CD4-positive, alpha-beta T cell treated with Interferon alpha-2 for 1 hour (primary cell): ENCODE data around the gene PP2D1.
"Not testable (repeated sequence)": the region's sequence is repeated elsewhere in the genome, so short reads cannot be mapped to it uniquely, and the experiment has no call there.

Experiments used
- DNase-seq, 2 donors: peaks; one replicate each; pipeline ENCODE4 v3.0.0-alpha.2; 2020 to 2022

The PP2D1 gene

DNA sequence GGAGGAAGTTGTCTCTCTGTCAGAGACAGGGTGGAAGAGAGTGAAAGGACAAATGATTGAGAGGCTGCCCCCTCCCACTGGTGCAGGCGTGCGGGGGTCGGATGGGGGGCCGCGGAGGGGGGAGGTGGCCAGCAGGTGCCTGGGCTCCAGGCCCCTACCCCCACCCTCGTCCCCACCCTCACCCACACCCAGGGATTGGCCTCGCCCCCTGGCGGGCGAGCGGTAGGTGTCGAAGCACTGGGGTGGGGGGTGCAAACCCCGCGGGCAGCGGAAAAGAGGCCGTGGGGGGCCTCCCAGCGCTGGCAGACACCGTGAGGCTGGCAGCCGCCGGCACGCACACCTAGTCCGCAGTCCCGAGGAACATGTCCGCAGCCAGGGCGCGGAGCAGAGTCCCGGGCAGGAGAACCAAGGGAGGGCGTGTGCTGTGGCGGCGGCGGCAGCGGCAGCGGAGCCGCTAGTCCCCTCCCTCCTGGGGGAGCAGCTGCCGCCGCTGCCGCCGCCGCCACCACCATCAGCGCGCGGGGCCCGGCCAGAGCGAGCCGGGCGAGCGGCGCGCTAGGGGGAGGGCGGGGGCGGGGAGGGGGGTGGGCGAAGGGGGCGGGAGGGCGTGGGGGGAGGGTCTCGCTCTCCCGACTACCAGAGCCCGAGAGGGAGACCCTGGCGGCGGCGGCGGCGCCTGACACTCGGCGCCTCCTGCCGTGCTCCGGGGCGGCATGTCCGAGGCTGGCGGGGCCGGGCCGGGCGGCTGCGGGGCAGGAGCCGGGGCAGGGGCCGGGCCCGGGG lies 27.9 kb upstream of the PP2D1 start, which contains the start of gene KAT2B:
KAT2B (plus strand) TSS at position 682 of the 783 bp plus-strand sequence; CDS start at position 714, 32 bp downstream.
- peak; percentile 84 to 87 for DNase-seq

DNA sequence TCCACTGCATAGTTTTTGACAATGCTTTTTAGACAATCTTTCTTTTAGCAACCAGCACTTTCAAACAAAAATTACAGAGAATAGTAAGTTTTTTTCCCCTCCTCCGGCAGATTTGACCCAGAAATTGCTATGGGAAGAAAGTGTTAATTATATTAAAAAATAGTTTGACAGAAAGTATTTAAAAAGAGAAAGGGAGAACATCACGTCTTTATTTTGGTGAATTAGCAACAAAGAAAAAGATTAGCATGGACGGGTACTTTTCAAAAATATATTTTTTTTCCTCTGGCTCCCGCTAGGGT lies 27.4 kb upstream of the PP2D1 start:
- no peak for DNase-seq

DNA sequence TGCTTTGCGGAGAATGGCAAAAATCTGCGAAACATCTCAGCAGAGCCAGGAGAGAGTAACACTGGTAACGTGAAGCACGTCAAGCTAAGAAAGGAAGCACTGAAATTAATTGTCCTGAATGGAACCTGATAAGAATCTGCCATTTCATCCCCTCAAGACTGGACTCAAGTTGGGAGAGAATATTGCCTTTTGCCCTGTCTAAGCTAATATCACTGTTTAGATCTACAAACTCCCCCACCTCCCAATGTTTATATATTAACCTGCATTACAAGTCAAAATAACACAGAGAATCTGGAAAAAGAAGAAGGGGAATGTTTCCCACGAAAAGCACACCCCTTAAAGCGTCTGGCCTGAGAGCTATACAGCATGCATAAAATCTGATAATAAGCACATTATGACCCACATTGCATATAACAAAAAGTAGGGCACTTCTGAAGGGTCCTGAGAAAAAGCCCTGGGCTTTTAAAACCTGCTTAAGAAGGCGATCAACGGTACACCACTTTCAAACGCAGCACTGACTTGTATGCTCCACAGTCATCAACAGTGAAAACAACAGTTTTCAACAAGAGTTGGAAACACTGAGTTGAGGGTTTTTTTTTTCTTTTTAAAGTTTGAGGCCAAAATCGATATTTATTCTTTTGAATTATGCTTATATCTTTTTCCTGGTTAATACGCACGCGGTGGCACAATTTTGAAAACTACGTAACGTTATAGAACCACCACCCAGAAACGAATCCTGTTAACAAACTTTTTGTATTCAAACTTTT lies 26.8 kb upstream of the PP2D1 start:
- no peak for DNase-seq

DNA sequence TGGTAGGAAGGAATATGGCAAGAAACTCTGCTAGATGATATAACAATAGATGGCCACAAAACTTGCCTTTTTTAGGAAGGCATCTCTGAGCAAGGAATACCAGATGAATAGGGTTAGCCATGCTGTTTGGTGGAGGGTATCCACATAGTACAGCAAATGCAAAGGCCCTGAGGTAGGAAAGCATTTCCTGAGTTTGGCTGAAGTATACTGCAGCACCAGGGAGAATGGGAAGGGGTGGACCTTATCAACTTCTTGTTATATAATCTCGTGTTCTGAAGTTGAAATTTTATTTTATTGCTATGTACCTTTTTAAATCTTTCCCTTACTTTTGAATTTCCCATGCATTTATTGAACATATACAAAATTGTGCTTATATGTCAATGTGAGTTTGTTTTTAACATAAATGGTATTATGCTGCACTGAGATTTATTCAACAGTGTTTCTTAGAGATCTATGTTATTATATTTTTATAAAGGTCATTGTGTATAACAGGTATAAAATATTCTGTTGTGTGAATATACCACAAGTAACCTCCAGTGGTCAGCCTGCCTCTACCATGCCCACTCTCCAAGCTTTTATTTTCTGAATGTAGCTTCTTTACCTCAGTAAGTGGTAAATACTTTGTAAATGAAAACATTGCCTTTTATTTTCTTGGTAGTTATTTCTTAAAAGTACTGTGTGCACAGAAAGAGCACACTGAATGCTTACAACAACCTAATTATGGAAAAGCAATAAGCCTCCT lies 25.4 kb upstream of the PP2D1 start:
- DNase-seq, result no peak

DNA sequence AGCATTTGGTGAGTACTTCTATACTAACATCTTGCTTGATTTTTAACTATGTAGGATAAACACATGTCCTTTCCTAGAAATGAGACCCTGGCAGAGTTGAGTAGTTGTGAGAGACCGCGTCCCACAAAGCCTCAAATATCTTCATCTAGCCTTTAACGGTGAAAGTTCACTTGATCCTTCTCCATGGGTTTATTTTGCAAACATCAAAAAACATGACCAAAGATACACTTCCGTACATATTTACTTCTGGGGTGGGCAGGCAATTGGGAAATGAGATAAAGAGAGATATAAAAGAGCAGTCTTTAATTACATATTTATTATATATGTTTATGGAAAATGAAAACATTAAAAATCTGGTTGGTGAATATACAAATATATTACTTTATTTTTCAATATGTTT lies 23.0 kb upstream of the PP2D1 start:
- no peak for DNase-seq

DNA sequence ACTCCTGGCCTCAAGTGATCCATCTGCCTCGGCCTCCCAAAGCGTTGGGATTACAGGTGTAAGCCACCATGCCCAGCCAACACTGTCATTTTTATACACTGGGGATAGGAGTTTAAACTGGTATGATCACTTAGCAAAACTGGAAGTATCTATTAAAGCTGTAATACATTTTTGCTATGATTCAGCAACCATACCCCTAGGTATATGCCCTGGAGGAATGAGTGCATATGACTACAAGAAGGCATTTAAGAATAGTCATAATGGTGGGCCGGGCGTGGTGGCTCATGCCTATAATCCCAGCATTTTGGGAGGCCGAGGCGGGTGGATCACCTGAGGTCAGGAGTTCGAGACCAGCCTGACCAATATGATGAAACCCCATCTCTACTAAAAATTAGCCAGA lies 19.9 kb upstream of the PP2D1 start:
- DNase-seq, result not testable (repeated sequence)

DNA sequence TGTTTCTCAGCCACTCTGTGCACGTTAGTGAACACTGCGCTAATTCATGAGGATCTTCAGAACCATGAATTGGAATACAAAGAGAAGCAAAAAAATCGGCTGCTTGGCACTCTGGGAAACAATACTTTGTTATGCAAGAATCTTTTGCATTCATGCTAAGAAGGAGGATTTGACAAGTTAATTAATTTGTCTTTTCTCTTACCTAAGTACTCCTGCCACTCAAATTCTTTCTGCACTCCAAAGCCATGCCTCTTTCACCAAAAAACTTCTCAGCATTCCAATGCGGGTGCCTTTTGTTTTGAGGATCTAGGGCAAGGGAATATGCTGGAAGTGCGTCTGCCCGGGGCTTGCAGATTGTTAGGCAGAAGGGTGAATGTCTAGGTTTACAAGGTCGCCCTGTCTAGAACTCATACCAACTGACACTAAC lies 16.9 kb upstream of the PP2D1 start:
- no peak for DNase-seq

DNA sequence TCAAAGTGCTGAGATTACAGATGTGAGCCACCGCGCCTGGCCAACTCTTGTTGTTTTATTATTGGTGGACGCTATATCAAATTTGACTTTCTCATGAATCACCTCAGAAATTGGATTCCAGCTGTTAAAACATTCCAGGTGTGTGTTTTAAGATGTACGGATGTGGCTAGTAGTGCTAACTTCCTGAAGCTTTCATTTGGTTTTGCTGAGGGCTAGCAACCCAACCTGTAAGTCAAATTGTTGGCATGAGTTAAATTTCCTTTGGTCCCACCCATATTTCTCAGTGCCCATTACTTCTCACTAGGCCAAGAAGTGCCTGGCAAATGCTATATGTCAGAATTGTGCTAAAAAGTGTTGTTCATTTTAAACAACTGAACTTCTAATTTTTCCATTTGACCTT lies 15.1 kb upstream of the PP2D1 start:
- DNase-seq, result no peak

DNA sequence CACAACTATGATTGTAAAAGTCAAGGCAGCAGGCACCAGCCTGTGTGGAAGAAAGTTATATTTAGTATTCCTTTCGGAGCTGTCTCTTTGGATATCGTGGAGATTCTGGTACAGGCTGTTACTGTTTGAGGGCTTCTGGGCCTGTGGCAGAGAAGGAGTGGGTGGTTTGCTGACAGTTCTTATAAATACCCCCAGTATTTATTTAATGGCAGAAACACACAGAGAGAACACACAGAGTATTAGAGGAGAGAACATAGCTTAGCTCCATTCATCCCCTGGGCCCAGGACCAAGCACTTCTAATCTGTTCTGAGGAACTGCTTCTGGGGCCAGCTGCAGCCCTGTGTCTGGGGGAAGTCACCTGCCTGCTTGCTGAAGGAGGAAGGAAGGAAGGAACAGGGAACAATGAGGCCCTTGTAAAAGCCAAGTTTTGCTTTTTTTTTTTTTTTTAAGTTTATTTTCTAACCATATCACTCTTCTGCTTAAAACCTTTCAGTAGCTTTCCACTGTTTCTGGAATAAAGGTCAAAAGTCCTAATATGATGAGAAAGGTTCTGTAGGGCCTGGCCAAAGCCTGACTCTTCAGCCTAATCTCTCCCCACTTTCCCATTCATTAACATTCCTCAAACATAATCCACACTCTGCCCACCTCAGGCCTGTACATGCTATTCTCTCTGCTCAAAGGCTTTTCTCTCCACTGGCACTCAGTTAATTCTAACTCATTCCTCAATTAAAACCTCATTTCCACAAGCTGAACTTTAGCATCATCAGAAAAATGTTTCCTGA lies 11.8 kb upstream of the PP2D1 start:
- no peak for DNase-seq

DNA sequence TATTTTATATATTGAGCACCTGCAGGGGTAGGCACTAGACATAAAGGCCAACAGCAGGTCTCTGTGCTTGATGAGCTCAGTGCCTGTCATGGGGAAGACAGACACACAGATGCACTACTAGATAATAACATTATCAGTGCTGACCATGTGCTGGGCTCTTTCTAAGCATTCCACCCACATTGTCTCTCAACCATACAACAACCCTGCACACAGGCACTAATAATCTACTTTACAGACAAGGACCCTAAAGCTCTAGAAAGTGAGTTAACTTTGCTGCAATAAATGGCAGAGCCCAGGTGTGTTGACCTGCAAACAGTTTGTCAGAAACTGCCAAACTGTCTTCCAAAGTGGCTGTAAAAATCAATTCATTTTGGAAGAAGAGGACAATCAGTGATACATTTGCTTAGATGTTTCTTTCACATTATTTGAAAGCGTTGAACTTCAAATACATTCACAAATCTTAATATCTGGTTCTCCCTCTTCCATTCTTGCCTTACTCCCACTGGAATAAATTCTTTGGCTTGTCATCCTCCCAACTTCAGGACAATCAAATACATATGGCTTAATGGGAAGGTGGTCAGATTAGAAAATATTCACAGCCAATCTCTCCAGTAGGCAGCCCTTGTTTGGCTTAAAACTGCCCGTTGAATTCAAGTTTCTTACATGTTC lies 11.0 kb upstream of the PP2D1 start:
- no peak for DNase-seq

DNA sequence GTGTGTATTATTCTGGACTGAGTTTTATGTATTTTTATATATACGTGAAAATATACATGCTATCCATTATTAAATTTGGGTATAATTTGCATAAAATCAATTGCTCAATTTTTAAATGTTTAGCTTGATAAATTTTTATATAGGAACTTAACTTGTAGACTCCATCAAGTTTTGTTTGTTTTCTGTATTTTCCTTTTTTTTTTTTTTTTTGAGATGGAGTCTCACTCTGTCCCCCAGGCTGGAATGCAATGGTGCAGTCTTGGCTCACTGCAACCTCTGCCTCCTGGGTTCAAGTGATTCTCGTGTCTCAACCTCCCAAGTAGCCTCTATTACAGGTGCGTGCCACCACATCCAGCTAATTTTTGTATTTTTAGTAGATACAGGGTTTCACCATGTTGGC lies 4.0 kb upstream of the PP2D1 start:
- DNase-seq, result not testable (repeated sequence)

DNA sequence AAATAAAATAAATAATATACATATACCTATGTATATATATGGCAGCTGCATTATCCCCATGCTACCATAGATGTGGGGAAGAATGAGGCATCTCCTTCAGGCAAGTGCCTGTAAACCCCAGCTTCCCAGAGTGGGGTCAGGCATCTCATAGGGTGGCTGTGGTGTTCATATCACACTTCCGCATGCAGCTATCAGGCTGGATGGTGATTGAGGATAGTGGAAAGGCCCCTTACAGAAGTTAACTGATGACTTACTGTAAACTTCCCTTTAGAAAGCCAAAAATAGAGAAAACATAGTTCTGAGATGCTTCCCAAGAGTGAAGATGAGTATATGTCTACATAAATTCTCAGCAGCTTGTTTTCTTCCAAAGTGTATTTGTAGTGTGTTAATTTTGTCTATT lies 3.5 kb upstream of the PP2D1 start:
- DNase-seq, result no peak

DNA sequence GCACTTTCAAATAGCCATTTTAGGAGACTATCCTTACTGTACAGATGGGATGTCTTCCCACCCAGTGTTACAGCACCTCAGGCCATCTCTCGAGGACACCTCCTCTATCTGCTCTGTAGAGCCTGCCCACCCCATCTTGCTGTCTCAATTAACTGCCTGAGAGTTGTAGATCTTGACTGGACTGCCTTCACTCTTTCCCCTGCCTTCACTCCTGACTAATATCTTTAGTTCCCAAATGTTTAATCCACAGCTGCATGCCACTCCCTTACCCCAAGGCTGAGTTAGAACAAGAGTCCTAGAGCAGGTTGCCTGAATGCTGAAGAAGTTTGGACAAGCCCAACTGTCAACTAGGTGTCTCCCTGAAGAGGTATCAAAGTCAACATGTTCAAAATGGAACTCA lies 1.3 kb upstream of the PP2D1 start:
- DNase-seq, result no peak

DNA sequence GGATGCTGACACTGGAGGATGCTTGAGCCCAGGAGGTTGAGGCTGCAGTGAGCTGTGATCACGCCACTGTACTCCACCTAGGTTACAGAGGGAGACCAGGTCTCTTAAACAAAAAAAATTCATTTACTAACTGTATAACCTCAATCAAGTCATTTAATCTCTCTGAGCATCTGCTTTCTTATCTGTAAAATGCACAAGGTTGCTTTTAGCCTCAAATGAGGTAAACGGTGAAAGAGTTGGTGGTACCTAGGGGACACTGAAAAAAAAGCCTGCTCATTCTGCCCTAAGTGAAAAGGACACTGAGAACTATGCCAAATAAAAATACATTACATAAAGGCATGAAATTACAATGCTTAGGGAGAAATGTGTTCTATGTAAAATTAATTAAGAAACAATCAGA lies 3.4 kb downstream of the PP2D1 start:
- DNase-seq, result no peak

DNA sequence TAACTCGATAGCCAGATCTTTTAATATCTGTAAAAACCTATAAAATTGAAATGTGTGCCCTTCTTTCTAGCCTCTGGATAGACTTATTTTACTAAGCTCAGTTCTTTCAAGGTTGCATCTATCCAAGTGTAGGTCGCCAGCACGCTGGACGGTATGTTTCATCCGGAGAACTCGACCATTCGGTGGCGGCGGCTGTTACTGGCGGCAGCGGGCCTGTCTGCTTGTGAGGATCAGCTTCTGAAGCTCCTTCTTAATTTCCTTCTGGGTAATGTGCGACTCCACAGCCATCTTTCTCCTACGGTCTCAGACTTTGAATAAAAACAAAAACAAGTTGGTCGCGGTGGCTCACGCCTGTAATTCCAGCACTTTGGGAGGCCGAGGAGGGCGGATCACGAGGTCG lies 4.1 kb downstream of the PP2D1 start:
- no peak for DNase-seq

DNA sequence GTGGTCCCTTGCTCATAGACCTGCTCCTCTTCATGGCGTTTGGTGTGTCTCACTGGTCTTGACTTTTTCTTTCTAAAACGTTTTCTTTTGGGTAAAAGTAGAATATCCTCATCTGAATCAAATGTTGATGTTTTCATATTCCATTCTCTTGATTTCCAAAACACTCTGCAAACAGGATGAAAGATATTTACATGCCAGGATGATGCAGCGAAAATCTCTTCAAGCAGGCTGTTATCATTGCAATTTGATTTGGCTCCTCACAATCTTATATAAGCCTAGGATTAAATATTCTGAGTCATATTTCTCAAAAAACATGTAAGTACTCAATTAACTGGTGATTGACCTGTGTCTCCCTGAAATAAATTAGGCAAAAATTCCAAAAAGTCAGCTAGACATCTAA lies 10.1 kb downstream of the PP2D1 start:
- DNase-seq, result no peak

DNA sequence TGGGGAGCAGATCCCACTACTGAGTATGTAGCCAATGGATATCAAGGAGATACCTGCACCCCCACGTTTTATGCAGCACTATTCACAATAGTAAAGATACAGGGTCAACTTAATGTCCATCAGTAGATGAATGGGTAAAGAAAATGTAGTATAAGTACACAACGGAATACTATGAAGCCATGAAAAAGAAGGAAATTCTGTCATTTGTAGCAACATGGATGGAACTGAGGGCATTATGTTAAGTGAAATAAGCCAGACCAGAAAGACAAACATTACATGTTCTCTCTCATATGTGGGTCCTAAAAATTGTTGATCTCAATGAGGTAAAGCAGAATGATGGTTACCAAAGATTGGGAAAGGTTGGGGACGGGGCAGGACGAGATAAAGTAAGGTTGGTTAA lies 14.6 kb downstream of the PP2D1 start:
- DNase-seq, result no peak

DNA sequence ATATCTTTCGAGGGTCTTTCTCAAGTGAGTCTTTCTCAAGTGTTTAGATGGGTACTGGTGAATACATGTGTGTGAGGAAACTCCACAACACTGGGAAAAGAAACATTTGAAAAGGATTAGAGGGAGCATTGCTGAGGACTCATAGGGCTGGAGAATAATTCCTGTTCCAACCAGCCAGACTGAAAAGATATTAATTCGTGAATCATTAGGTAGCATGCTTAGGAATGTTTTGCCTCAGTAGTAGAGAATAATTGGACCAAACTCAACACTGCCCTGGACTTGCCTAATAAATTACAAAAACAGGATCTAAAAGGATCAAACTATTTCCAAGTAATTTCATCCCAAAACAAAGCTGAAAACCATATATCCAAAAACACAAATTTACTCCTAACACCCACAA lies 17.3 kb downstream of the PP2D1 start:
- no peak for DNase-seq

DNA sequence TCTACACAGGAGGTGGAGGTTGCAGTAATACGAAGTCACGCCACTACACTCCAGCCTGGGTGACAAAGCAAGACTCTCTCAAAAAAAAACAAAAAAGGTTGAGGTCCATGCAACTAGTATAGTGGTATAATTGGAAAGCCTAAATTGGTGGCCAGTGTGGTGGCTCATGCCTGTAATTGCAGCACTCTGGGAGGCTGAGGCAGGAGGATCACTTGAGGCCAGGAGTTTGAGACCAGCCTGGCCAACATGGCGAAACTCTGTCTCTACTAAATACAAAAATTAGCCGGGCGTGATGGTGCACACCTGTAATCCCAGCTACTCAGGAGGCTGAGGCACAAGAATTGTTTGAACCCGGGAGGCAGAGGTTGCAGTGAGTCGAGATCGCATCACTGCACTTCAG lies 23.2 kb downstream of the PP2D1 start:
- DNase-seq, result not testable (repeated sequence)

DNA sequence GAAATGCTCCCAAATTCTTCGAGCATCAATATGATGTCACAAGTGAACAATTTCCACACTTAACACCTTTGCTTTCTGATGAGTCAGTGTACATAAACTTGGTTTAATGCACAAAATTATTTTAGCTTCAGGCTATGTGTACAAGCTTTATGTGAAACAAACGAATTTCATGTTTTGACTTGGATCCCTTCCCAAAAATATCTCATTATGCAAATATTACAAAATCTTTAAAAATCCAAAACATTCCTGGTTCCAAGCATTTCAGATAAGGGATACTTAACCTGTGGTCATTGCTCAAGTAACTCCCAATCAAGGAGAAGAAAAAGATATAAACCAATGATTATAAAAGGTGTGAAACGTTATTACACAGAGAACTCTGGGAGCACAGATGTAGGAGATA lies 40.0 kb downstream of the PP2D1 start:
- DNase-seq, result no peak

DNA sequence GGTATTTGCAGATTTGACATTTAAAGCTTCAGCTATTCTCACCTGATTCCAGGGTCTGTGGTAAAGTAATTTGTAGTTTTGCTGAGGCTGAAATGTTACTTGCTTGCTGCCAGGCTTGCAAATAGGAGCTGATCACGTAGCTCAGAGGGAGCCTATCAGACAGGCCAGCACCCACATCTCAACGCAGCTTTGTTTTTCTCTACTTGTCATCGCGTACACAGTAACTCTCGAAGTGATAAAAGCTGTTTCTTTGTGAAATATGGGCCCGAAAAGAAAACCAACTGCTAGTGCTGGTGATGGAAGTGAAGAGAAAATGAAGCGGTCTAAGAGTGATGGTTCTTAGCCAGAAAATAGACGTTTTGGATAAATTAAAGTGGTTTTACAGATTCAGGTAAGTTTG lies 41.7 kb downstream of the PP2D1 start:
- DNase-seq, result no peak

DNA sequence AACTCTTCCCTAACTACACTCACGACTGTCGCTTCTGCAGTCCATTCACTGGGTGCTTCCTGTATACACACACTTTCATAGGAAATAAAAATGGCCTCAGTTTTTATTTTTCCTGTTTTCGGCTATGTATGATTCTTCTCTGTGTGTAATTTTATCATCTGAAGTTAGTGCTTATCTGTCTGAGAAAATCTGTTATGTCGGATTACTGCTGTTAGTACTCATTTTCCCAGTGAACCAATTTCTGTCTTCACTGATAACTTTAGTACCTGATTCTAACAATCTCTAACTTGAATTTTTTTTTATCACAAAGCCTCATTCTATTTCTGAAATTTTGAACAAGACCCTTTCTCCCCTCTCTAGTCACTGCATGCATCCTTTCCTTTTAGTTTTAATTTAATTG lies 44.3 kb downstream of the PP2D1 start:
- DNase-seq, result no peak

DNA sequence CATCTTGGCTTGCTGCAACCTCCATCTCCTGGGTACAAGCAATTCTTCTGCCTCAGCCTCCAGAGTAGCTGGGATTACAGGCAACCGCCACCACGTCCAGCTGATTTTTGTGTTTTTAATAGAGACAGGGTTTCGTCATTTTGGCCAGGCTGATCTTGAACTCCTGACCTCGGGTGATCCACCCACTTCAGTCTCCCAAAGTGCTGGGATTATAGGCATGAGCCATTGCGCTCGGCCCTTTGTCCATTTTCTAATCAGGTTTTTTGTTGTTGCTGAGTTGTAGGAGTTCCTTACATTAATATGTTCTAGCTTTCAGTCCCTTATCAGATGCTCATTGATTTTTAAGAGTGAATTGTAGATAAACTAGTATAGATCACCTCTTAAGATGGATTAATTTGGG lies 44.9 kb downstream of the PP2D1 start:
- DNase-seq, result no peak
